Jurkat, Clone E6-1 (cell line): ENCODE data around the gene KCNIP2. TPM values are rescaled to one million over a fixed set of nuclear protein-coding genes. Genes with fewer than 3 reads are reported as not detected.

Source experiments
- DNase-seq: peaks from one replicate; pipeline ENCODE4 v3.0.0-alpha.2; 2011; ENCODE audit warnings: low read depth, low spot score
- H3K4me3 ChIP-seq: 2 replicates; pipeline ENCODE4 v1.5.1; 2011; ENCODE audit warnings: mild to moderate bottlenecking, low read length, control low read depth, moderate library complexity
- polyA plus RNA-seq: library from polyadenylated mRNA; unstranded; fragments of >200 nt; gene quantifications from one replicate; pipeline ENCODE4 v1.2.1, GENCODE V29; 2012; ENCODE audit warnings: missing spikeins; ENCODE audit not compliant: insufficient read length, insufficient read depth

The KCNIP2 gene
- polyA plus RNA-seq: 9.8 TPM

GRCh38 chr10:101843032-101844021 is at the start of gene KCNIP2:
Gene KCNIP2 (minus strand): TSS chr10:101843800. CDS start chr10:101843568, 232 bp downstream.
- DNase-seq: peak; percentile 50
- H3K4me3 ChIP-seq: peak within 1 kb of the TSS; percentile 56

- no peak for DNase-seq
- H3K4me3 ChIP-seq: no peak overlapping the region
Observed at GRCh38 chr10:101892782-101893391, 49.3 kb upstream of the KCNIP2 start.

GRCh38 chr10:101889256-101890210 is 45.9 kb upstream of the KCNIP2 start:
- DNase-seq: peak; percentile 59

GRCh38 chr10:101888251-101888949 is 44.8 kb upstream of the KCNIP2 start:
- DNase-seq: no peak

More at GRCh38 chr10:101889256-101890210, 45.9 kb upstream of the KCNIP2 start:
- H3K4me3 ChIP-seq: no peak overlapping the region

GRCh38 chr10:101887775-101888174 is 44.2 kb upstream of the KCNIP2 start:
- no peak for DNase-seq
- no peak overlapping the region for H3K4me3 ChIP-seq

More at GRCh38 chr10:101888251-101888949, 44.8 kb upstream of the KCNIP2 start:
- H3K4me3 ChIP-seq: no peak overlapping the region

- no peak for DNase-seq
- no peak overlapping the region for H3K4me3 ChIP-seq
Observed at GRCh38 chr10:101886521-101887312, 43.1 kb upstream of the KCNIP2 start.

- no peak for DNase-seq
- no peak overlapping the region for H3K4me3 ChIP-seq
Observed at GRCh38 chr10:101881036-101881774, 37.6 kb upstream of the KCNIP2 start.

GRCh38 chr10:101880232-101880573 is 36.6 kb upstream of the KCNIP2 start:
- no peak overlapping the region for H3K4me3 ChIP-seq
- DNase-seq: no peak

GRCh38 chr10:101879456-101880231 is 36.0 kb upstream of the KCNIP2 start:
- H3K4me3 ChIP-seq: no peak overlapping the region
- no peak for DNase-seq

GRCh38 chr10:101878869-101879268 is 35.3 kb upstream of the KCNIP2 start:
- DNase-seq: no peak
- H3K4me3 ChIP-seq: no peak overlapping the region

- H3K4me3 ChIP-seq: no peak overlapping the region
- peak; percentile 42 for DNase-seq
Observed at GRCh38 chr10:101875068-101875688, 31.6 kb upstream of the KCNIP2 start.

- no peak overlapping the region for H3K4me3 ChIP-seq
- DNase-seq: no peak
Observed at GRCh38 chr10:101874252-101874651, 30.7 kb upstream of the KCNIP2 start.

- no peak overlapping the region for H3K4me3 ChIP-seq
- no peak for DNase-seq
Observed at GRCh38 chr10:101867931-101868330, 24.3 kb upstream of the KCNIP2 start.

- no peak for DNase-seq
- no peak overlapping the region for H3K4me3 ChIP-seq
Observed at GRCh38 chr10:101859530-101859929, 15.9 kb upstream of the KCNIP2 start.

- no peak for DNase-seq
Observed at GRCh38 chr10:101858723-101859500, 15.3 kb upstream of the KCNIP2 start.

More at GRCh38 chr10:101858723-101859500, 15.3 kb upstream of the KCNIP2 start:
- no peak overlapping the region for H3K4me3 ChIP-seq
